D341Med (cell line): ENCODE measurements around the gene KMT2E.
A peak's percentile ranks its signal among the peaks of the same experiment; 100 is the strongest.
"Not testable (repeated sequence)": the region's sequence is repeated elsewhere in the genome, so short reads cannot be mapped to it uniquely, and the experiment has no call there.

Experiments used
- DNase-seq: peaks from one replicate; pipeline ENCODE4 v3.0.0; 2012; ENCODE audit warnings: low spot score

The KMT2E gene

DNA sequence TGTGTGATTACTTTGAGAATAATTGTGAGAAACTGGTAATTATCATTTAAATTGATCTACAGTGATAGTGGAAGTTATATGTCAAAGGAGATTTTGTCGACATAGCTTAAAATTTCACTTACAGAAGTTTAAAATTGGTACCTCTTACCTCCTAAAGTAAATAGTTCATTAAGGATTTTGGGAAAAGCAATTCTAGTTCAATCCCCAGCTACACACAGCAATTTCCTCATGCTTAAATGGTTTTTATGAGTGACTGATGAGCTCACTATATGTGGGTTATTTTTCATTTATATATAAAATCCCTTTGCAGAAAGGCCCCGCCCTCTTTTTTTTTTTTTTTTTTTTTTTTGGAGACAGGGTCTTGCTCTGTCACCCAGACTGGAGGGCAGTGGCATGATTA lies 12.7 kb downstream of the KMT2E start:
- DNase-seq, result no peak

DNA sequence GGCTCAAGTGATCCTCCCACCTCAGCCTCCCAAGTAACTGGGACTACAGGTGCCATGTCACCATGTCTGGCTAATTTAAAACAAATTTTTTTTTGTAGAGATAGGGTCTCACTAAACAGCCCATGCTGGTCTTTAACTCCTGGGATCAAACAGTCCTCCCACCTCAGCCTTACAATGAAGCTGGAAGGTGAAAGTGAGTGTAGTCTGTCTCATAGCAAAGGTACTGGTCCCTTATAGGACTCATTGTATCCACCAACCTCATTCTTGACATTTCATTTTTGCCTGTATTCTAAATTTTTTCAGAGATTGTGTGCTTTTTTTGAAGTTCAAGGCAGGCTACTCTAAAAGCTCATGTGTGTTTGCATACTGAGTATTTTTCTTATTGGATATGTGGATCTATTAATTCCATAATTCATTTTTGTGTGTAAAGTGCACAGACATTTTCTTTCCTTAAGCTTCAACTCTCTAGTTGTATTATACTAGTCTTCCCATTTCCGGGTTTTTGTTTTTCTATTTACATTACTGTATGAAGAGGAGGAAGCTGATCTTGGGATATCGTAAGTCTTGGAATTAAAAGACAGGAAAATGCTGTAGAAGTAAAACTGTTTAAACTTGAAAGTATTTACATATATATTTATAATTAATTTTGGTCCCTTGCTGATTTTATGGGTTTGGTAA lies 13.3 kb downstream of the KMT2E start:
- no peak for DNase-seq

DNA sequence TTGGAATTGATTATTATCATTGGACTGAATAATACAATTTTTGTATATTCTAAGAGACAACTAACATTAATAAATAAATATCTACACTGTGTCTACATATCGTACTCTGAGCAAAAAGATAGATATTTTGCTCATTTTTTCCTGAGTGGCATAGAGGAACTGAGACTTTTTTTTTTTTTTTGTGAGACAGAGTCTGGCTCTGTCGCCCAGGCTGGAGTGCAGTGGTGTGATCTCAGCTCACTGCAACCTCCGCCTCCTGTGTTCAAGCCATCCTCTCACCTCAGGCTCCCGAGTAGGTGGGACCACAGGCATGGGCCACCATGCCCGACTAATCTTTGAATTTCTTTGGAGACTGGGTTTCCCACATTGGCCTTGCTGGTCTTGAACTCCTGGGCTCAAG lies 14.0 kb downstream of the KMT2E start:
- no peak for DNase-seq

DNA sequence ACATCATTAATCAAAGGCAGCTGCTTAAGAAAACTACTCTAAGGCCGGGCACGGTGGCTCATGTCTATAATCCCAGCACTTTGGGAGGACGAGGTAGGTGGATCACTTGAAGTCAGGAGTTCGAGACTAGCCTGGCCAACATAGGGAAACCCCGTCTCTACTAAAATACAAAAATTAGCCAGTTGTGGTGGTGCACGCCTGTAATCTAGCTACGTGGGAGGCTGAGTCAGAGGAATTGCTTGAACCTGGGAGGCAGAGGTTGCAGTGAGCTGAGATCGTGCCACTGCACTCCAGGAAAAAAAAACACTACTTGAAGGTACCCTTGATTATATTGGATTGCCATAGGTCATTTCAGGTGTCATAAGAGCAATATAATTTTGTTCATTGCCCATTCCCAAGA lies 14.9 kb downstream of the KMT2E start:
- not testable (repeated sequence) for DNase-seq

DNA sequence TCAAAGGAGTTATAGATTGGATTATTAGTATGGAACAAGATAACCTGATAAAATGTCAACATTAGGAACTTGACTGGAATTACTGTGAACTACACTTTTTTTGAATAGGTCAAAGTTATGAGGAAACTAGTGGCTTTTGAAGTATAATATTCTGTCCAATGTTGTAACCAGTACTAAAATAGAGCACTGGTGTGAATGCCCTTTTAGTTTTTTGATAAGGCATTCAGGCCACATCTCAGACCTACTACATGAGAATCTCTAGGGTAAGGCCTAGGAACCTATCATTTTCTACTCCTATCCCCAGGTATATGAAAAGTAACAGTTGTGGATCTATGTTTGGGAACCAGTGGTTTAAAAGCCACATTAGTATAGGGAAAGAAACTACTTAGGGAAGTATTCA lies 16.4 kb downstream of the KMT2E start:
- no peak for DNase-seq

DNA sequence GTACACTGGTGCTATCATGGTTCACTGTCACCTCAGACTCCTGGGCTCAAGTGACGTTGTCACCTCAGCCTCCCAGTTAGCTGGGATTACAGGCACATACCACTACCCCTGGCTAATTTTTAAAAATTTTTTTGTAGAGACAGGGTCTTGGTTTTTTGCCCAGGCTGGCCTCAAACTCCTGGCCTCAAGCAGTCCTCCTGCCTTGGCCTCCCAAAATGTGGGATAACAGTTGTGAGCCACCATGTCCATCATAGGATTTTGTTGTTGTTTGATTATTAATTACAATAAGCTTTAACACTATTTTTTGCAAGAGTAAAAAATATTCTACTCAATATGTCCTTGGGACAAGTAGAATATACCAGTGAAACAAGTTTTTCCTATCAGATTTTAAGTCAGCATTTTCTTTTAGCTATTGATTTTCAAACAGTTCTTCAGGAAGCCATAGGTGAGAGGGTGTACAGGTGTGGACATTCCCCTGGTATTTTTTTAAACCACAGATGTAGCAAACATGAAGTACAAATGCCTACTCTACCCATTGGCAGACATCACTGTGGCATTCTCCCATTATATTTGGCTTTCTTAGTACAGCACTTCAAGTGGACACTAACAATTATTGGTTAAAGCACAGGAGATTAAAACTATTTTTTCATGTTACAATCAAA lies 18.7 kb downstream of the KMT2E start:
- no peak for DNase-seq

DNA sequence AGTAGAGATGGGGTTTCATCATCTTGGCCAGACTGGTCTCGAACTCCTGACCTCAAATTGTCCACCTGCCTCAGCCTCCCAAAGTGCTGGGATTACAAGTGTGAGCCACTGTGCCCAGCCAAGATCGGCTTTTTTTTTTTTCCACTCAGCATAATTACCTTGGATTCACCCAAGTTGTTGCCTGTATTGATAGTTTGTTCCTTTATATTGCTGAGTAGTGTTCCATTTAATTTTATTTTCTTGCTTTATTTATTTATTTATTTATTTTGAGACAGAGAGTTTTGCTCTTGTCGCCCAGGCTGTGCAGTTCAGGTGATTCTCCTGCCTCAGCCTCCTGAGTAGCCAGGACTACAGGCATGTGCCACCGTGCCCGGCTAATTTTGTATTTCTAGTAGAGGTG lies 21.3 kb downstream of the KMT2E start:
- DNase-seq, result no peak

DNA sequence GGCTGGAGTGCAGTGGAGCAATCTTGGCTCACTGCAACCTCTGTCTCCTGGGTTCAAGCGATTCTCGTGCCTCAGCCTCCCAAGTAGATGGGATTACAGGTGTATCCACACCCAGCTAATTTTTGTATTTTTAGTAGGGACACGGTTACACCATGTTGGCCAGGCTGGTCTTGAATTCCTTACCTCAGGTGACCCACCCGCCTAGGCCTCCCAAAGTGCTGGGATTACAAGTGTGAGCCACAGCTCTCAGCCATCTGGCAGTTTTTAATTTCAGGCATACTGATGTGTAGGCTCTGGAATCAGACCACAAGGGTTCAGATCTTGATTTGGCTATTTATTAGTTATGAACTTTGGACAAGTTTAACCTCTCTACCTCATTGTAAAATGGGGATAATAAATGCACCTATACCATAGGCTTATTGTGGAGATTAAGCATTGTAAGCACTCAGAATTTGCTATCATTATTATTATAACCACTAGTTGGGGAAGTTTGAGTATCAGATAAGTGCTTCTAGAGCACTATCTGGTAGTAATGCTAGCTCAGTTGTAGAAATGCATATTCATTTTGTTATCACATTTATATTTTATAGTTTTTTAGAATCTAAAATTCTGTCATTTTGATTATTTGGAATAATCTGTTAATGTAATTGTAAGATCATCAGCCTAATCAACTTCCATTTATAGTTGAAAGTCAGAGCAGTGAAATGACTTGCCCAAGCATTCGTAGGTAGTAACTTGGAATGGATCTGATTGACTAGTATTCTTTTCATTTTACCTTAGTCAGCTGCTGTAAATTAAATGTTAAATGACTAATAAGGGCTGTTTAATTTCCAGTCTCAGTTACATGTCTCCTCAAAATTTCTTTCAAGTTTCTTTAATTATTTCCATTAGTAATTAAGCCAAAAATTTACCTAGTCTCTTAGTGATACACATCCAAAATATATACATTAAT lies 22.5 kb downstream of the KMT2E start:
- DNase-seq, result peak; percentile 25

DNA sequence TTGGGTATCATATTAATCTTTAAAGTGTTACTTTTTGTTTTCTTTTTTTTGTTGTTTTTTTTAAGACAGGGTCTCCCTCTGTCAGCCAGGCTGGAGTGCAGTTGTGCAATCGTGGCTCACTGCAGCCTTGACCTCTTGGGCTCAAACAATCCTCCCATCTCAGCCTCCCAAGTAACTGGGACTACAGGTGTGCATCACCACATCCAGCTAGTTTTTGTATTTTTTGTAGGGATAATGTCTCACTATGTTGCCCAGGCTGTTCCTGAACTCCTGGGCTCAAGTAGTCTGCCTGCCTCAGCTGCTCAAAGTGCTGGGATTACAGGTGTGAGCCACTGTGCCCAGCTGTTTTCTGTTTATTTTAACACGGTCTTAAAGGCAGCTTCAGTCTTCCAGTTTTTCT lies 23.3 kb downstream of the KMT2E start:
- no peak for DNase-seq

DNA sequence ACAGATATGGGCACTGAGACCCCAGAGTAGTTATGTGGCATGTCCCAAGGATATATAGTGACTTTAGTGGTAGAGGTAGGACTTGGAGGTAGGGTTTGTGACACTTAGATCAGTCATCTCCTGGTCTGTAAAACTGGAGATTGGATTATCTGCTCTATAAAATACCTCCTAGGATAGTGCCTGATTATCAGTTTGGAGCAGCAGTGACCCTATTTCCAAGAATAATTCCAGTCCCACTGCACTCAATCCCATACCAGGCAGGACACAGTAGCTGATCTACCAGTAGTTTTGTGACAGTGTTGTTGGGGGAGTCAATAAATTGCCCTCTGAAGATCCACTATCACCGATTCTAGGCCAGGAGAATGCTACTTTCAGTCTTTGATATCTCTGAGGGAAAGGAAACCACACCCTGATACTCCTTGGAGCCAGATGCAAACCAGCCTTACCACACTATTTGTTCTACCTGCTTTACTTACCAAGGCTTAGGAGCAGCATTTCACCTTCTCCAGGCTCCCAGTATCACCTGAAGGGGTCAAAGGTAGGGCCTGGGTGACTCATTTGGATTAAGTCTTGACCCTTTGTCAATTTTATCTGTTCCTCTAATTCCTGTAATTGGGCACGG lies 30.6 kb downstream of the KMT2E start:
- DNase-seq, result no peak

DNA sequence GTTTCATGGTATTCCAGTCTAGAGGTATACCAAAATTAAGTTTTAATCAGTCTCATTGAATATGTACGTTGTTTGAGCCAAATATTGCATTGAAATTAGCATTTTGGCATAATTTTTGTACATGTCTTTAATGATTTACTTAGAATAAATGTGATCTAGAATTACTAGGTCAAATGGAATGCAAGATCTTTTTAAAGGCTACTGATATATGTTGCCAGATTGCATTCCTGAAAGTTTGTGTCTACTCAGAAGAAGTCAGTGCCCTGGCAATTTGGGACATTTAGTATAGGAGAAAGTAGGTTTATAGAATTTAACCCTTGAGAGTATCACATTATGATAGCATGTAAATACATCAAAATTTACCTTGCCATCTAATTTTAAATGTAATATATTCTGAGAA lies 32.4 kb downstream of the KMT2E start:
- no peak for DNase-seq

DNA sequence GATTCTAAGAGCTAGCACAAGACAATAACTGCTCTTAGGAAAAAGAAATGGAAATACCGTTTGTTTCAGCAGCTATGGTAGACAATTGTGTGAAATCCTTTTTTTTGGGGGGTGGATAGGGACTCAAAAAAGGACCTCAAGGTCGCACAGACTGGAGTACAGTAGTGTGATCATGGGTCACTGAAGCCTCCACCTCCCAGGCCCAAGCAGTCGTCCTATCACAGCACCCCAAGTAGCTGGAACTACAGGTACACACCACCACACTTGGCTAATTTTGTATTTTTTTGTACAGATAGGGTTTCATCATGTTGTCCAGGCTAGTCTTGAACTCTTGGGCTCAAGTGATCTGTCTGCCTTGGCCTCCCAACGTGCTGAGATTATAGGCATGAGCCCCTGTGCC lies 33.9 kb downstream of the KMT2E start:
- no peak for DNase-seq

DNA sequence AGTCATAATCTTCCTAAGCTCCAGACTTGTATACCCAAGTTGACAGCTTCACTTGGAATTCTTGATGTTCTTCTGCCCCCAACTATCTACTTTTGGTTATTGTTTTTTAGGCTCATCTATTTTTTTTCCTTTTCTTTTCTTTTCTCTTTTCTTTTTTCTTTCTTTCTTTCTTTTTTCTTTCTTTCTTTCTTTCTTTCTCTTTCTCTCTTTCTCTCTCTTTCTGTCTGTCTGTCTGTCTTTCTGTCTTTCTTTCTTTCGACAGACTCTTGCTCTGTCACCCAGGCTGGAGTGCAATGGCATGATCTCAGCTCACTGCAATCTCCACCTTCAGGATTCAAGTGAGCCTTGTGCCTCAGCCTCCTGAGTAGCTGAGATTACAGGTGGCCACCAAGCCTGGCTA lies 36.5 kb downstream of the KMT2E start:
- DNase-seq, result no peak

DNA sequence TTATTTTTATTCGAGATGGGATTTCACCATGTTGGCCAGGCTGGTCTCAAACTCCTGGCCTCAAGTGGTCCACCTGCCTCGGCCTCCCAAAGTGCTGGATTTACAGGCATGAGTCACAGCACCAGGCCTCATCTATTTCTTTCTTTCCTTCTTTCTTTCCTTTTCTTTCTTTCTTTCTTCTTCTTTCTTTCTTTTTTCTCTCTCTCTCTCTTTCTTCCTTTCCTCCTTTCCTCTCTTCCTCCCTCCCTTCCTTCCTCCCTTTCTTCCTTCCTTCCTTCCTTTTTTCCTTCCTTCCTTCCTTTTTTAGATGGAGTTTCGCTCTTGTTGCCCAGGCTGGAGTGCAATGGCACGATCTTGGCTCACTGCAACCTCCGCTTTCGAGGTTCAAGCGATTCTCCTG lies 36.9 kb downstream of the KMT2E start:
- not testable (repeated sequence) for DNase-seq

DNA sequence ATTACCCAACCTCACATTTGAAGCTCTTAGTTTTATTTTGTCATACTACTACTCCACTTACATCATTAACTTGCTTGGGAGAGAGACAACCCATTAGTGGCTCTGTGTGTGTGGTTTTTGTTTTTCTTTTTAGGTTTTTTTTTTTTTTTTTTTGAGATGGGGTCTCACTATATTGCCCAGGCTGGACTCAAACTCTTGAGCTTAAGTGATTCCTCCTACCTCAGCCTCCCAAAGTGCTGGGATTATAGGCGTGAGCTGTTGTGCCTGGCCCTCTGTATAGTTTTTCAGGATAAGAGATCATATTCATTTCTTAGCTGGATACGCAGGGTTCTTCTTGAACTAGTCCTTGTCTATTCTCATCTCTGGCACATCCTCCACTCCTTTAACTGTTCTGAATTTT lies 41.1 kb downstream of the KMT2E start:
- DNase-seq, result no peak

DNA sequence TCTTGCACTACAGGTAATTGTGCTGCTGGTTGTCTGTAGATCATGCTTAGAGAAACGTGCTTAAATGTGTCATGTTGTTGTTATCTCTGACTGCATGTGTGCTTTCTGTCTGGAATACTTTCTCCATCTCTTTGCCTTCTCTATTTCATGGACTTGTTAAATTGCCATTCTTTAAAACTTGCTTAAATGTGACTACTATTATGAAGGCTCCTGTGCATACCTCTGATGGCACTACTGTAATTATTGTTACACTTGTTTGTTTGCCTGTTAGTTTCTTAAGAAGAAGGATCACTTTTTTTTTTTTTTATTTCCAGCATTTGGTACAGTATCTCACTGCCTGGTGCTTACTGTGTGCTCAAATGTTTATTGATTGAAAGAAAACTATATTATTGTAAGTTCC lies 41.6 kb downstream of the KMT2E start:
- no peak for DNase-seq

DNA sequence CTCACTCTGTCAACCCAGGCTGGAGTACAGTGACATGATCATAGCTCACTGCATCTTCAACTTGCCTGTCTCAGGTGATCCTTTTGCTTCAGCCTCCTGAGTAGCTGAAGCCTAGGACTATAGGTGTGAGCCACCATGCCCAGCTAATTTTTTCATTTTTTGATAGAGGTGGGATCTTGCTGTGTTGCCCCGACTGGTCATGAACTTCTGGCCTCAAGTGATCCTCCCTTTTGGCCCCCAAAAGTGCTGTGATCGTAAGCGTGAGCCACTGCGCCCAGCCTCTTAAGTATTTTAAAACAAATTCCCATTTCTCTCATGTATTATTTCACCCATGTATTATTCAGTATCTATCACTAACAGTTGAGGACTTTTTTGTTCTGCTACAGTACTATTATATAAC lies 43.5 kb downstream of the KMT2E start:
- DNase-seq, result no peak

DNA sequence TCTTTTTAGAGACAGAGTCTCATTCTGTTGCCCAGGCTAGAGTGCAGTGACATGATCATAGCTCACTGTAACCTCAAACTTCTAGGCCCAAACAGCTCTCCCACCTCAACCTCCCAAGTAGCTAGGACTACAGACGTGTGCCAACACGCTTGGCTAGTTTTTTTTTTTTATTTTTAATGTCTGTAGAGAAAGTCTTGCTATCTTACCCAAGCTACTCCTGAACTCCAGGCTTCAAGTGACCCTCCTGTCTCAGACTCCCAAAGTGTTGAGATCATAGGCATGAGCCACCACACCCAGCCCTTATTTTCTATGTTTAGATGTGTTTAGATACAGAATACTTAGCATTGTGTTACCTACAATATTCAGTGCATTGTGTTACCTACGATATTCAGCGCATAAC lies 46.4 kb downstream of the KMT2E start:
- DNase-seq, result no peak

DNA sequence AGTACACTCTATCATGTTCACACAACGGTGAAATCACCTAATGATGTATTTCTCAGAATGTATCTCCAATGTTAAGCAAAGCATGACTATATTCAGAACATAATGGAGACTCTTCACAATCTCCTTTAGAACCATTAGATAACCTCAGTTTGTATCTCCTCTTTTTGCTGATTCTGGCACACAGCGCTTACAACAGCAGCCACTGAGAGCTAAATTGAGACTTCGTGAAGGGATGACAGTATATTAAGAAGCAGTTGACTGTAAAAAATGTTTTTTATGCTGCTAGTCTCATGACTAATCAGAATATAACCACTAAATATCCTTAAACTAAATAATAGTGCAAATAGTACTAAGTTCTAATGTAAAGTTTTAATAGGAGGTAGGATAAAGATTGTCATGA lies 46.9 kb downstream of the KMT2E start:
- DNase-seq, result no peak

DNA sequence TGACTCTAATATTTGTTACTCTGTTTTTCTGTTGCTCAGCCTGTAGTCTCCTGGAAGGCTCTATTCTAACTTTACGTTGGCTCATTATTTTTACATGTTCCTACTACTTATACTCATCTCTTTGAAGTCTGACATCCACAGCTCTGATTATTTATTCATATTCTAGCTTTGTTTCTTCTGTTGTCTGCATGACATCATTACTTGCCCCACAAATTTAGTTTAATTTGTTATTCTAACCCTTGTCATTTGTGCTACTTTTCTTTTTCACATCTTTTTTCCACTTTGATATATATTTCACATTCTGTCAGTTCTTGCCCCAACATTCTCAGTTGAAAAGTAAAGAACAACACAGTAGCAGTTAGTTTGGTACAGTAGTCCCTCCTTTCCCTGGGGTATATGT lies 51.1 kb downstream of the KMT2E start:
- DNase-seq, result no peak

DNA sequence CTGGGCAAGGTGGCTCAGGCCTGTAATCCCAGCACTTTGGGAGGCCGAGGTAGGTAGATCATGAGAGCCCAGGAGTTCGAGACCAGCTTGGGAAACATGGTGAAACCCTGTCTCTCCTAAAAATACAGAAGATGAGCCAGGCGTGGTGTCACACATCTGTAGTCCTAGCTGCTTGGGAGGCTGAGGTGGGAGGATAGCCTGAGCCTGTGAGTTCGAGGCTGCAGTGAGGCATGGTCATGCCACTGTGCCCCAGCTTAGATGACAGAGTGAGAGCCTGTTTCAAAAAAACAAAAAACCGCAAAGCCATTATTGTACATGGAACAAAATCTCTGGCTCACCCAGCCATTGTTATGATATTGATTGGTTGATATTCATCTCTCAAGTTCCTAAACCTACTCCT lies 53.7 kb downstream of the KMT2E start:
- no peak for DNase-seq

DNA sequence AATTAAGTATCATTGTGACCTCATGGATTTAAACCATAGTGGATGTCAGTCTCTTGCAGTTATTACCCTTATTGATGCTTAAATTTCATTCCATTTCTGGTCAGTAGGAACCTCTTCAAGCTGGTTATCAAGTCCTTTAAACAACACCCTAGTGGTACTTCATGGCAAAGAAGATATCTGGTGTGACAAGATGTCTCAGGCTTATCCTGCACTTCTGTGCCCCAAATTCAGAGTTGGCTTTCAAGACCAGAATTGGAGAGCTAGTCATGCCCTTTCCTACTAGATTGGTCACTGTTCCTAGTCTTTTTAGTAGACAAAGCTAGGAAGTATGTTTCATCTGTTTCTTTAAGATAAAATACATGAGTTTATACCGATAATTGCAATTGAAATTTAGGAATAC lies 54.9 kb downstream of the KMT2E start:
- DNase-seq, result no peak

DNA sequence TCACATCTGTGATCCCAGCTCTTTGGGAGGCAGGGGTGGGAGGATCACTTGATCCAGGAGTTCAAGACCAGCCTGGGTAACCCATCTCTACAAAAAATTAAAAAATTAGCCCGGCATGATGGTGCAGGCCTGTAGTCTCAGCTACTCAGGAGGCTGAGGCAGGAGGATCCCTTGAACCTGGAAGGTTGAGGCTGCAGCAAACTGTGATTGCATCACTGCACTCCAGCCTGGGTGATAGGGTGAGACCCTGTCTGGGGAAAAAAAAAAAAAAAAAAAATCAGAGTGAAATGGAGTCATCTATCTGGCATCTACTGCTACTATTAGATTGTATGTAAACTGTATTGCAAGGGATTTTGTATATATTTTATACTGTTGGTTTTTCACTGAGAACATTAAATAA lies 59.1 kb downstream of the KMT2E start:
- no peak for DNase-seq
